Thyroid gland (tissue), 4 donors: ENCODE measurements around the gene NSUN7. TPM values are rescaled to one million over a fixed set of nuclear protein-coding genes. Genes with fewer than 3 reads are reported as not detected.

ENCODE experiments used
- DNase-seq, 2 donors: peaks; one replicate each; pipeline ENCODE4 v3.0.0-alpha.2; 2019
- H3K27ac ChIP-seq, 3 donors: fragments of 200-600 bp; sonication (generic); 1 replicate in 2 of 3; 2 replicates in 1 of 3; pipeline ENCODE4 v1.5.1; 2016 to 2019; ENCODE audit warnings: mild to moderate bottlenecking in 1 of 3, moderate library complexity in 1 of 3
- H3K27me3 ChIP-seq: fragments of 200-600 bp; sonication (generic); one replicate; pipeline ENCODE4 v1.5.1; 2019
- H3K36me3 ChIP-seq, 2 donors: fragments of 200-600 bp; sonication (generic); one replicate each; pipeline ENCODE4 v1.5.1; 2016 to 2019
- H3K4me1 ChIP-seq, 2 donors: fragments of 200-600 bp; sonication (generic); one replicate each; pipeline ENCODE4 v1.5.1; 2017 to 2019
- H3K4me3 ChIP-seq, 3 donors: fragments of 200-600 bp; sonication (generic); replicated peaks in 1 of 3; 1 replicate in 2 of 3; 2 replicates in 1 of 3; pipeline ENCODE4 v1.5.1; 2016; ENCODE audit warnings: mild to moderate bottlenecking in 1 of 3
- H3K9me3 ChIP-seq: fragments of 200-600 bp; sonication (generic); one replicate; pipeline ENCODE4 v1.5.1; 2017
- POLR2A ChIP-seq, 2 donors: fragments of 450-650 bp; IDR thresholded peaks; one replicate each; pipeline ENCODE4 v1.6.1; 2017; ENCODE audit warnings: antibody characterized with exemption in 2 of 2, mild to moderate bottlenecking in 2 of 2, moderate library complexity in 1 of 2
- WGBS, 2 donors: methylation state at CpG; one replicate each; pipeline ENCODE4 v1.1.5; 2017; 5-methylcytosine and 5-hydroxymethylcytosine counted together
- intact Hi-C: fragments of 100-400 bp; cut with DNase I; formaldehyde crosslinking; loops from one replicate; pipeline ENCODE4 v1.15.1; 2023
- total RNA-seq, 4 donors: library from RNA; depleted of rRNA; stranded (reverse); fragments of >200 nt; gene quantifications; one replicate each; pipeline ENCODE4 v1.2.3, GENCODE V29; 2016
- TF ChIP-seq, protein P1 (sequence below), 6 experiments: fragments of 200-600 bp in 3 of 6; fragments of 450-650 bp in 3 of 6; sonication (generic) in 3 of 6; IDR thresholded peaks; one replicate each; pipeline ENCODE4 v1.5.1; 2016 to 2019; ENCODE audit warnings: antibody characterized with exemption in 6 of 6, mild to moderate bottlenecking in 2 of 6, inconsistent platforms in 1 of 6, moderate library complexity in 1 of 6

NSUN7 gene
- total RNA-seq, 4 donors from 2014 or later = 14.2 to 65.2 (median 19.1) TPM

DNA sequence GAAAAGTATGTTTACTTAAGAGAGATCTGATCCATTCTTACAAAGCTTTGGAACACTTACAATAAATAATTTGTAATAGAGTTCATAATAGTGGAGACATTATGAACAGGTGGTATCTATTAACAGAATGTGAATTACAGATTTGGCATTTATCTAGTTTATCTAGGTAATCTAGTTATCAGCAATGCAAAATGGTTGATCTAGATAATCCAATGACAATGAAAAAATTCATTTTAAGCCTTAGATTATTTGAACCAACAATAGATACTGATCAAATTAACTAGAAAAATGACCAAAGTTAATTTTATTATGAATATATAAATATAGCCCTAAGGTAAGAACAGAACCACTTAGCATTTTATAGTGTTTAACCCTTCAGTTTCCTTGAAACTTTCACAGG, 10.4 kb upstream of the NSUN7 start:
- H3K9me3 ChIP-seq = no peaks in the 10 kb centered on the region
- no peak for DNase-seq
- no peaks in the 10 kb centered on the region for H3K27me3 ChIP-seq
- intact Hi-C loops = loop anchor here (5.0 kb wide), 1 partner anchor 158 kb away; no protein-coding TSS in a partner anchor
- H3K4me3 ChIP-seq = no peak overlapping the region
- H3K36me3 ChIP-seq = no peaks in the 10 kb centered on the region
- H3K4me1 ChIP-seq = no peaks in the 10 kb centered on the region
- no peak overlapping the region for H3K27ac ChIP-seq
- no peak for TF ChIP-seq POLR2A (IDR thresholded peaks at IDR 0.05)
- TF ChIP-seq, protein P1, sequence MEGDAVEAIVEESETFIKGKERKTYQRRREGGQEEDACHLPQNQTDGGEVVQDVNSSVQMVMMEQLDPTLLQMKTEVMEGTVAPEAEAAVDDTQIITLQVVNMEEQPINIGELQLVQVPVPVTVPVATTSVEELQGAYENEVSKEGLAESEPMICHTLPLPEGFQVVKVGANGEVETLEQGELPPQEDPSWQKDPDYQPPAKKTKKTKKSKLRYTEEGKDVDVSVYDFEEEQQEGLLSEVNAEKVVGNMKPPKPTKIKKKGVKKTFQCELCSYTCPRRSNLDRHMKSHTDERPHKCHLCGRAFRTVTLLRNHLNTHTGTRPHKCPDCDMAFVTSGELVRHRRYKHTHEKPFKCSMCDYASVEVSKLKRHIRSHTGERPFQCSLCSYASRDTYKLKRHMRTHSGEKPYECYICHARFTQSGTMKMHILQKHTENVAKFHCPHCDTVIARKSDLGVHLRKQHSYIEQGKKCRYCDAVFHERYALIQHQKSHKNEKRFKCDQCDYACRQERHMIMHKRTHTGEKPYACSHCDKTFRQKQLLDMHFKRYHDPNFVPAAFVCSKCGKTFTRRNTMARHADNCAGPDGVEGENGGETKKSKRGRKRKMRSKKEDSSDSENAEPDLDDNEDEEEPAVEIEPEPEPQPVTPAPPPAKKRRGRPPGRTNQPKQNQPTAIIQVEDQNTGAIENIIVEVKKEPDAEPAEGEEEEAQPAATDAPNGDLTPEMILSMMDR (IDR thresholded peaks at IDR 0.05) = no peak

DNA sequence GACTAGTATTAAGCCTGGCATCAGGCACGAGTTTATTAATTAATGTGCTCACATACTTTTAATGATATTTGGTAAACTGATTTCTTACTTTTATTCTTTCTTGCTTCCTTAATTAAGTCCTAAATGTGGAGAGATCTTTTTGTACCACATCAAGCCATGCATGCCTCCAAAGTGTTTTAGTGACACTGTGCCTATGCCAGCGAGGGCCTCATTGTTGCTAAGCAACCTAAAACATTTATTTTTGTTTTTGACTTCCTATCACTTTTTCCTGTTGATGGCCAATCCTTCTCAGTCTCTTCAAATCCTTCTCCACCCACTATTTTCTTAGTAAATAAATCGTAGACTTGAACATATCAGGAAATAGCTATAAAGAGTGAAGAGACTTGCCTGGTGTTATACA, 5.5 kb upstream of the NSUN7 start:
- no peaks in the 10 kb centered on the region for H3K9me3 ChIP-seq
- no peaks in the 10 kb centered on the region for H3K36me3 ChIP-seq
- 64 to 71% methylated on average over 3 of the region's 3 CpGs for WGBS, 2 donors
- H3K4me3 ChIP-seq = no peak overlapping the region
- no peak for TF ChIP-seq POLR2A (IDR thresholded peaks at IDR 0.05)
- TF ChIP-seq, protein P1 (IDR thresholded peaks at IDR 0.05) = no peak
- H3K27ac ChIP-seq = no peak overlapping the region
- H3K4me1 ChIP-seq = peaks cover 0 to under 1% of the 10 kb centered on the region in 2 donors
- no peak for DNase-seq
- no peaks in the 10 kb centered on the region for H3K27me3 ChIP-seq
- intact Hi-C loops = no loop called here

DNA sequence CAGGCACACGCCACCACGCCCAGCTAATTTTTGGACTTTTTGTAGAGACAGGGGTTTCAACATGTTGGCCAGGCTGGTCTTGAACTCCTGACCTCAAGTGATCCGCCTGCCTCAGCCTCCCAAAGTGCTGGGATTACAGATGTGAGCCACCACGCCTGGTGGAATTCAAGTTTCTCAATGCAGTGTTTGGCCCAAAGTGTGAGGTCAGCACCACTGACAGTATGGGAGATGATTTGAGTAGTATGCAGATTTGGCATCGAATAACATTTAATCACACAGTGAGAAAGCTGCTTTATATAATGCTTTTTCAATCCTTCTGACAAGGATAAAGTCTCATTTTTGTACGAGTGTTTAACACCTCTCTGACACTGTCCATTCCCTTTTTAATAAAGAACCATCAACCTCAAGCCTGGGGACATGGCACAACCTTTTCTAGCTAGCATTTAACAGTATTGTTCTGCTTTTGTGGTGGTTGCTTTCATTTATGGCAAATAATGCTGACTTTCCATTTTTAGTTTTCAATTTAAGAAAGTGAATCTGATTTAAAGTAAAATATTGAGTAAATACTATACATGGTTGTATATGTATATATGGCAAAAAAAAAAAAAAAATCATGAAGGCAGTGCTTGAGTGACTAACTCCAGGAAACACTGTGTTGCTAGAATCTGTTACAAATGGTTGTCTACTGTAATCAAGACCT, 4.3 kb upstream of the NSUN7 start:
- intact Hi-C loops = no loop called here
- Histone ChIP-seq H3K27ac (no peak overlapping the region), H3K36me3 (no peaks in the 10 kb centered on the region), H3K4me3 (no peak overlapping the region), H3K9me3 (no peaks in the 10 kb centered on the region), H3K4me1 (peaks cover 0 to 4% of the 10 kb centered on the region in 2 donors), H3K27me3 (no peaks in the 10 kb centered on the region)
- TF ChIP-seq, protein P1 (IDR thresholded peaks at IDR 0.05) = no peak
- no peak for TF ChIP-seq POLR2A (IDR thresholded peaks at IDR 0.05)
- 91% methylated on average over 6 of the region's 6 CpGs for WGBS, 2 donors
- DNase-seq = no peak

DNA sequence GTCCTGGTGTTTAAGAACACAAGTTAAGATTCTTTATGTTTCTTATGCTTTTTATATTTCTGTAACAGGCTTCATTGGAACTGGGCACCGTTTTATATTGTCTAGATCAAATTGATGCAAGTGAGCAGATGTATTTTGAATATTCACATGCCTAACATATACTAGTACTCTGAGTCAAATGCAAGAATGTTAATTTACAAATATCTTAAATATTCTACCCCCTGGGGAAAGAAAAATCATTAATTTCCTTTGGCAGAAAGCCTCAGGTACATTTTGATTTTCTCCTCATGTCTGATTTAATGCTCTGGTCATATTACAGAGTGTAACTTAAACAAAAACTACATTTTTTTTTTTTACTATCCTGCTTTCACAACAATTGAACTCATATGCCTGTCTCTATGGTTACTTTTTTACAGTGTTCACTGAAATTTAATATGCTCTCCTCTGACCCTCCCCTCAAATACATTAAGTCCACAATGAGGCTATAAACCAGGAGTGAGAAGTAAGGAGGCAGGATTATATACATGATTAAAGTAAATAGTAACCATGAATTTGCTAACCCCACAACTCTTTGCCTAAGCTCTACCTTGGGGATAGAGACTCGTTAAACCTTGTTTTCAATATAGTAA, 2.4 kb upstream of the NSUN7 start:
- Histone ChIP-seq H3K4me1 (peaks cover 0 to 9% of the 10 kb centered on the region in 2 donors), H3K27me3 (no peaks in the 10 kb centered on the region), H3K4me3 (no peak overlapping the region), H3K9me3 (no peaks in the 10 kb centered on the region), H3K36me3 (no peaks in the 10 kb centered on the region), H3K27ac (no peak overlapping the region)
- intact Hi-C loops = no loop called here
- DNase-seq = no peak
- WGBS, 2 donors = 76 to 83% methylated on average over 2 of the region's 2 CpGs
- no peak for TF ChIP-seq POLR2A (IDR thresholded peaks at IDR 0.05)
- TF ChIP-seq, protein P1 (IDR thresholded peaks at IDR 0.05) = no peak
